Myocyte (in vitro differentiated cells): ENCODE measurements around the gene GRSF1. TPM values are rescaled to one million over a fixed set of nuclear protein-coding genes. Genes with fewer than 3 reads are reported as not detected.
"Not testable (repeated sequence)": the region's sequence is repeated elsewhere in the genome, so short reads cannot be mapped to it uniquely, and the experiment has no call there.

Experiments
- DNase-seq: peaks from one replicate; pipeline ENCODE4 v3.0.0-alpha.2; 2012; ENCODE audit warnings: low read depth
- polyA plus RNA-seq: library from polyadenylated mRNA; unstranded; fragments of >200 nt; gene quantifications from one replicate; pipeline ENCODE4 v1.2.1, GENCODE V29; 2012; ENCODE audit warnings: missing spikeins
- total RNA-seq: library from RNA; depleted of rRNA; stranded (reverse); fragments of >200 nt; gene quantifications from 2 replicates; pipeline ENCODE4 v1.2.3, GENCODE V29; 2014

The GRSF1 gene, protein sequence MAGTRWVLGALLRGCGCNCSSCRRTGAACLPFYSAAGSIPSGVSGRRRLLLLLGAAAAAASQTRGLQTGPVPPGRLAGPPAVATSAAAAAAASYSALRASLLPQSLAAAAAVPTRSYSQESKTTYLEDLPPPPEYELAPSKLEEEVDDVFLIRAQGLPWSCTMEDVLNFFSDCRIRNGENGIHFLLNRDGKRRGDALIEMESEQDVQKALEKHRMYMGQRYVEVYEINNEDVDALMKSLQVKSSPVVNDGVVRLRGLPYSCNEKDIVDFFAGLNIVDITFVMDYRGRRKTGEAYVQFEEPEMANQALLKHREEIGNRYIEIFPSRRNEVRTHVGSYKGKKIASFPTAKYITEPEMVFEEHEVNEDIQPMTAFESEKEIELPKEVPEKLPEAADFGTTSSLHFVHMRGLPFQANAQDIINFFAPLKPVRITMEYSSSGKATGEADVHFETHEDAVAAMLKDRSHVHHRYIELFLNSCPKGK
- total RNA-seq = 194 and 204 TPM in 2 replicates
- polyA plus RNA-seq = 75.9 TPM

DNA sequence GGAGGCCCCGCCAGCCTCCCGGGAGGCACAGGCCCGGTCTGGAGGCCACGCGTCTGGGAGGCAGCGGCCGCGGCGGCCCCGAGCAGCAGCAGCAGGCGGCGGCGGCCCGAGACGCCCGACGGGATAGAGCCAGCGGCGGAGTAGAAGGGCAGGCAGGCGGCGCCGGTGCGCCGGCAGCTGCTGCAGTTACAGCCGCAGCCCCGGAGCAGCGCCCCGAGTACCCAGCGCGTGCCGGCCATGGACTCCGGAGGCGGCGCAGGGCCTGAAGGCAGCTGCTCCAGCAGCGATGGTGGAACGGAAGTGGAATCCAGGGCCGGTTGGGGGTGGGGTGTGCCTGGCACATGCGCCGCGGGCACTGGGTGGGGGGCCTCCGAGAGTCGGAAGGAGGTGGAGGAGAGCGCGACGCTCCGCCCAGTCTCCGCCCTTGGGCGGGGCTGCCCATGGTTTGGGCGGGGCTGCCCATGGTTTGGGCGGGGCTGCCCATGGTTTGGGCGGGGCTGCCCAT is at the start of gene GRSF1:
Gene GRSF1 (minus strand): TSS at position 302 of the 505 bp plus-strand sequence. CDS start 63 bp downstream, at position 239.
- peak; percentile 95 for DNase-seq

- DNase-seq = no peak
Measured at GRCh38 chr4:70885174-70885573, 45.5 kb upstream of the GRSF1 start.

- DNase-seq = no peak
Measured at GRCh38 chr4:70880739-70881138, 41.0 kb upstream of the GRSF1 start.

DNA sequence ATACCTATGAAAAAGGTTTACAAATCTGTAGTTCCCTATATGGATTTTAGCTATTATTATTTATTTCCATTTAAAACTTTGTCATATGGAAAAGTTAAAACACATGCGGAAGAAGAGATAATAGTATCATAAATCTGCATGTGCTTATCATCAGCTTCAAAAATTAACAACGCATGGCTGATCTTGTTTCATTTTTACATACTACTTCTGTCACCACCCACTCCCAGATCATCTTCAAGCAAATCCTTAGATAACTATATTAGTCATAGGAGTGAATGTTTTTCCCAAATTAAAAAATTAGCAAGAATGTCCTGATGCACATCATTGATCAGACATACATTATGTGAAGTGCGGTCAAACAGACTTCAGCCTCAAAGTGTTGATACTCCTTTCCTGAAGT is 37.9 kb upstream of the GRSF1 start:
- DNase-seq = no peak

- DNase-seq = no peak
Measured at GRCh38 chr4:70874268-70875156, 34.8 kb upstream of the GRSF1 start.

- no peak for DNase-seq
Measured at GRCh38 chr4:70873216-70873615, 33.5 kb upstream of the GRSF1 start.

GRCh38 chr4:70868778-70869177 is 29.1 kb upstream of the GRSF1 start:
- peak; percentile 11 for DNase-seq

GRCh38 chr4:70863099-70863790 is 23.6 kb upstream of the GRSF1 start:
- peak; percentile 25 for DNase-seq

DNA sequence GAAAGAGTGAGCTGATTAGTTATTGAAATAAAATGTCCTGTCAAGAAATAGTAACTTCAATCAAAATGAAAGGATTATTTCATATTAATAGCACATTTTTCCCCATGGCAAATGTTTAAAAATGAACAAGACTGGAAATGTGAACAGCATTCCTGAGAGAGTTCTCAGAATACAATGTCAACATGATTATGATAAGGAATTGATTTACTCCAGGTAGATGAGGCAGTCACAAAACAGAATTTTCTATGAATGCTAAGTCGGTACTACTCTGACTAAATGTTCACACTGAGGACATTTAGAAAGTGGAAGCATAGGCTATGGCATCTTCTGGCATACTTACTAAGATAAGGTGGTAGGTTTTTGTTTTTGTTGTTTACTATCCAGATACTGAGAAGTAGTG is 19.4 kb upstream of the GRSF1 start:
- DNase-seq = no peak

DNA sequence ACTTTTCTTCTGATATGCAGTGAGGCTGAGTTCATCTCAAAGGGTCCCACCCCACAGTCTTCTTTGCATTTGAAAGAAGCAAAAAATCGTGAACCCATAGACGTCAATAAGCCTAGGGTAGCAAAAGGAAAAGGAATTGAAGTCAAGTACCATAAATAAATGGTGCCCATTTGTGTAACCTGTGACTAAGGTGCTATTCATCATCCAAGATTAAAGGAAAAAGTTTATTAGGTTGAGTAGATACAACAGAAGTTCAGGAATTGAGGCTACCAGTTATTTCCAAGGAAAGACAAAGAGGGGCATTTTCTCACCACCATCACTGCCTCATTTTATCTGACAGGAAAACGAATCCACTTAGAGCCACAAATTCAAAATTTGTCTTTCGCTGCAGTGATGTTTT is 18.8 kb upstream of the GRSF1 start:
- no peak for DNase-seq

GRCh38 chr4:70855464-70855863 is 15.8 kb upstream of the GRSF1 start:
- no peak for DNase-seq

DNA sequence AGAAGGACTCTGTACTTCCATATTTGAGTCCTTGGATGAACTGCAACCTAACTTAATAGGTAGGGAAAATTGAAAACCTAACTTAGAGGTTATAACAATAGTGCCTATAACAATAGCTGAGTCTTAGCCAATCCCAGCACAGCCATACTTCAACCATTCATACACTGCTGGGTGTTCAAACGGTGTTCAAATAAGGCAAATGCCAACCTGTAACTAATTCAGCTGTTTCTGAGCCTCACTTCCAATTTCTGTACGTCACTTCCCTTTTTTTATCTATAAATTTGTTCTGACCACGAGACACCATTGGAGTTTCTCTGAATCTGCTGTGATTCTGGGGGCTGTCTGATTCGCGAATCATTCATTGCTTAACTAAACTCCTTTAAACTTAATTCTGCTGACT is 9.6 kb upstream of the GRSF1 start:
- DNase-seq = no peak

DNA sequence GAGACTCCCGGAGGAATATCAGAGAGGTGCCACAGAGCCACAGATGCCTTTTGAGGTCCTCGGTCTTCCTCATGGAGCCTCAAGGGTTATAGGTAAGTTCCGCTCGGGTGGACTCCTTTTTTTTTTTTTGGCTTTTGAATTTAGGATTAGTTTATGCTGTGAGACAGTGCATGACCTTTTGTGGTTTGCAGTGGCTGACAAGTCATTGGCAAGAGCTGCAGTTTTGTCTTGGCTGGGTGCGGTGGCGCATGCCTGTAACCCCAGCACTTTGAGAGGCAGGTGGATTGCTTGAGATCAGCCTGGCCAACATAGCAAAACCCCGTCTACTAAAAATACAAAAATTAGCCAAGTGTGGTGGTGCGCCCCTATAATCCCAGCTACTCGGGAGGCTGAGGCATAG is 4.5 kb upstream of the GRSF1 start:
- peak; percentile 9 for DNase-seq

- no peak for DNase-seq
Measured at GRCh38 chr4:70842761-70843435, 3.2 kb upstream of the GRSF1 start.

DNA sequence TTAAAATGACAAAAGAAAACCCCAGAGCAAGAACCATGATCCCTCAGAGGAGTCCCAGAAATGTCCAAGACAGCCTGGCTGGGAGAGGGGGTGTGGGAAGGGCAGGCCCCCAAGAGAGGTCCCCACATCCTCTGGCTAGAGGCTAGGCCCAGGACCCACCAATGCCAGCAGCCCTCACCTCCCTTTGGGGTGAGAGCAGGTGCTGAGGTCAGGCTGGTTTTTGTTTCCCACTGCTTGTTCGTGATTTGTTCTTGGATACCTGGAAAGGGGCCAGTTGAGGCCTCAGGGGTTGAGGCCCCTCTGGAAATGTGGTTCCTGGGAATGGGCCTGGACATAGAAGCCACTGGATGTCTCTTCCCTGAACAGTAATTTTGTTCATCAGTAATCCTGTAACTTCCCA is 2.3 kb upstream of the GRSF1 start:
- DNase-seq = peak; percentile 86

DNA sequence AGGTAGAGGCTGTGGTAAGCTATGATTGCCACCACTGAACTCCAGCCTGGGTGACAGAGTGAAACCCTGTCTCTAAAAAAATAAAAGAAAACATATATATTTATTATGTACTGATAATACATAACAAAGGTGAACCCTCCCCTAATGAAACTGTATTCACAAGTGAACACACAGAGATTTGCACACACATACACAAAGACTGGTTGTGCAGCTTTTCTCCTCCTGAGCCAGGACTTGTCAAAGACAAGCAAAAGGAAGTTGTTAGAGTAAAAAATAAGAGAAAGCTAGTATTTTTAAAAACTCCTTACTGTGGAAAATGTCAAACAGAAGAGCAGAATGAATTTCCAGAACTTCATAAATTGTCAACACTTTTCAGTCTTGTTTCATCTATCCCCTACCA is 1.5 kb upstream of the GRSF1 start:
- no peak for DNase-seq

DNA sequence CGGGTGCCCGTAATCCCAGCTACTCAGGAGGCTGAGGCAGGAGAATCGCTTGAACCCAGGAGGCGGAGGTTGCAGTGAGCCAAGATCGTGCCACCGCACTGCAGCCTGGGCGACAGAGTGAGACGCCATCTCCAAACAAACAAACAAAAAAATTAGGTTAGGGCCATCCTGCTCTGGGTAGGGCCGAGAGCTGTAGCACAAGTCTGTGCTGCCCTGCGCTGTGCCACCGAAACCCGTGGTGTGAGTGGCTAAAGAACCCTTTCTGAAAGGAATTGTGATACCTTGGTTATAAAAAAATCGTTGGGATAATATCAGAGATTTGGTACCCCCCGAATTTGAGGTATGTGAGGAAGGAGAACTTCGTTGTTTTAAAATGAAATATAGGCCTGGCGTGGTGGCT is 941 bp upstream of the GRSF1 start:
- not testable (repeated sequence) for DNase-seq

GRCh38 chr4:70840137-70840536 is 447 bp upstream of the GRSF1 start:
- not testable (repeated sequence) for DNase-seq

GRCh38 chr4:70838666-70839588 is 763 bp downstream of the GRSF1 start:
- peak; percentile 75 for DNase-seq

GRCh38 chr4:70838204-70838603 is 1.5 kb downstream of the GRSF1 start:
- DNase-seq = no peak
